Pancreas (tissue), 10 donors: ENCODE measurements around the gene TAF9. TPM values are rescaled to one million over a fixed set of nuclear protein-coding genes. Genes with fewer than 3 reads are reported as not detected.

Experiments
- ATAC-seq, 4 donors: fragments of 200-7000 bp; cut with Tn5 transposase; one replicate each; pipeline versions ENCODE4 v1.8.0 to v1.9.1; 2020; ENCODE audit warnings: mild to moderate bottlenecking in 4 of 4, moderate library complexity in 4 of 4
- DNase-seq, 6 donors: peaks; one replicate each; pipeline ENCODE4 v3.0.0-alpha.2; 2020
- FAIRE-seq: peaks from 2 replicates; lab custom pipeline; 2012; peaks lifted over from hg19 to GRCh38; lab: Jason Lieb, UNC
- H3K27ac ChIP-seq, 4 donors: fragments of 200-600 bp; sonication (generic); 1 replicate in 3 of 4; 2 replicates in 1 of 4; pipeline versions ENCODE4 v1.5.0 to v1.8.0; 2020
- H3K27me3 ChIP-seq, 4 donors: fragments of 200-600 bp; one replicate each; pipeline ENCODE4 v1.8.0; 2021
- H3K36me3 ChIP-seq, 3 donors: fragments of 200-600 bp; sonication (generic) in 1 of 3; one replicate each; pipeline versions ENCODE4 v1.5.0 to v1.8.0; 2020 to 2021
- H3K4me1 ChIP-seq, 3 donors: fragments of 200-600 bp; one replicate each; pipeline ENCODE4 v1.8.0; 2021
- H3K4me3 ChIP-seq, 4 donors: fragments of 200-600 bp; sonication (generic) in 2 of 4; one replicate each; pipeline versions ENCODE4 v1.5.0 to v1.8.0; 2020 to 2021
- H3K9me3 ChIP-seq, 4 donors: fragments of 200-600 bp; one replicate each; pipeline ENCODE4 v1.8.0; 2021
- CTCF ChIP-seq, 4 donors: fragments of 200-600 bp; sonication (generic) in 3 of 4; IDR thresholded peaks; one replicate each; pipeline versions ENCODE4 v1.5.0 to v1.8.0; 2021; ENCODE audit warnings: antibody characterized with exemption in 4 of 4
- WGBS, 2 donors: extraction: QIAGEN DNeasy Blood & Tissue Kit; methylation state at CpG; one replicate each; pipeline ENCODE4 v1.1.7; 2013; 5-methylcytosine and 5-hydroxymethylcytosine counted together
- intact Hi-C, 3 donors: fragments of 100-400 bp; cut with DNase I; formaldehyde crosslinking; loops; one replicate each; pipeline versions ENCODE4 v1.11.1 to v1.14.2; 2022
- polyA plus RNA-seq, 2 donors: library from polyadenylated mRNA; stranded (reverse); fragments of 200-250 nt; gene quantifications; one replicate each; pipeline ENCODE4 v1.2.3, GENCODE V29; 2013
- total RNA-seq, 6 donors: library from RNA; stranded (reverse); fragmentation: NEBNext Ultra II Directional in 4 of 6; extraction: Animal tissue kit (Norgen Biotek cat#: 25700) in 4 of 6; gene quantifications; one replicate each; pipeline versions ENCODE4 v1.2.1 to v1.2.4, GENCODE V29; 2021 to 2023
- donor health status: healthy with polysubstance abuse.
- donor health status: DM: no; HTN: no; CAD: no; lungs with moderate emphysema.
- donor health status: DM: no; HTN: no; CAD: no.
- donor health status: control.
- donor health status: control.
- donor health status: Bipolar disorder and iron deficiency.
- donor health status: DM: yes; HTN: yes; CAD: no.
- donor health status: DM: no; HTN: no; CAD: no.
- donor health status: DM: no; HTN: no; CAD: no.
- donor health status: DM: yes; HTN: yes; CAD: no.

TAF9 gene
- total and polyA plus RNA-seq, 8 donors, result 15.6 to 34.8 (median 24.8) TPM

- Histone ChIP-seq H3K36me3 (no peaks in the 10 kb centered on the region), H3K4me1 (peaks cover 0 to 5% (median 3%) of the 10 kb centered on the region in 3 donors), H3K27me3 (no peaks in the 10 kb centered on the region), H3K4me3 (peak overlapping the region; percentile 32 to 72 (median 61)), H3K9me3 (no peaks in the 10 kb centered on the region), H3K27ac (peak overlapping the region; percentile 59 to 88 (median 78))
- peak in 2 of 6 donors; percentile 16 to 22 for DNase-seq
- peak; percentile 32 to 69 (median 60) for ATAC-seq
- TF ChIP-seq CTCF (IDR thresholded peaks at IDR 0.05), result no peak
- intact Hi-C loops, result no loop called here
- 18 to 22% methylated on average over 11 of the region's 11 CpGs for WGBS, 2 donors
- FAIRE-seq, result no peak
Observed at GRCh38 chr5:69331528-69332445, 37.5 kb downstream of the TAF9 start.

DNA sequence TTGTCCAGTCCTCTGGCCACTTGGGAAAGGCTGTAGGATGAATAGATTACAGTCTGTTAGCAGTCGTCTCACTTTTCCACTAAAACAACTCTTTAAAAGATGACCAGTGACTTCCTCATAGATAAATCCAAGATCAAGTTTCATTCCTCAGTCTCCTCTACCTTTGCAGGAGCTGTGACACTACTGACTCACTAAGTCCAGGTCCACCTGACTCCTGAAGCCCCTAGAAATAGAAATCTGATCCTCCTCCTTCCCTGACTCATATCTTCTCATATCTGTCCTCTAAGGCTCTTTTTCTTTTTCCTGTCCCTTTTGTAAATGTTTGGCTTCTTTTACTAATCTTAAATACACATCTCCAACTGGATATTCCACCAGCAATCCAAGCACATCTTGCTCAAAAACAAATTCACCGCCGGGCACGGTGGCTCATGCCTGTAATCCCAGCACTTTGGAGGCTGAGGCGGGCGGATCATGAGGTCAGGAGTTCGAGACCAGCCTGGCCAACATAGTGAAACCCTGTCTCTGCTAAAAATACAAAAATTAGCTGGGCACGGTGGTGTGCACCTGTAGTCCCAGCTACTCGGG lies 39.3 kb downstream of the TAF9 start:
- Histone ChIP-seq H3K27ac (no peak overlapping the region), H3K36me3 (no peaks in the 10 kb centered on the region), H3K27me3 (no peaks in the 10 kb centered on the region), H3K9me3 (no peaks in the 10 kb centered on the region), H3K4me3 (no peak overlapping the region), H3K4me1 (peaks cover 0 to 5% (median 3%) of the 10 kb centered on the region in 3 donors)
- intact Hi-C loops, result no loop called here
- no peak for TF ChIP-seq CTCF (IDR thresholded peaks at IDR 0.05)
- no peak for FAIRE-seq
- WGBS, 2 donors, result 69 to 72% methylated on average over 9 of the region's 9 CpGs
- DNase-seq, result no peak
- ATAC-seq, result no peak

DNA sequence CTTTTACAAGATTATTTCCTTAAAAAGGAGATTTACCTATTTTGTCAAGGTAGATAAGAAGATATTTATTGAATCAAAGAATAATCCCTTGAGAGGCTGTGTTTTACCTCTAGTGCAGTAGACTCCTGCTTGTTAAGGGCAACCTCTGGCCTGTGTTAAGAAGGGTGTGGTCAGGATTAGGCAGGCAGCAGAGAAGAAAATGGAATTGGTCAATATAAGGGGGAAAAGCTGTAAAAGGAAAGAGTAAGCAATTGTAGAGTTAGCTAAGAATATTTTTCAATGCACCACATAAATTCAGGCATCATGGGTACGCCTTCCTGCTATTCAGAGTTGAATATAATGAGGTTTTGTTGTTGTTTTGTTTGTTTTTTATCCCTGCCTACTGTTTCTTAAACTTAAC lies 43.0 kb downstream of the TAF9 start:
- no peak for TF ChIP-seq CTCF (IDR thresholded peaks at IDR 0.05)
- no peak for ATAC-seq
- Histone ChIP-seq H3K9me3 (no peaks in the 10 kb centered on the region), H3K27me3 (no peaks in the 10 kb centered on the region), H3K36me3 (no peaks in the 10 kb centered on the region), H3K27ac (no peak overlapping the region), H3K4me1 (no peaks in the 10 kb centered on the region), H3K4me3 (no peak overlapping the region)
- intact Hi-C loops, result no loop called here
- WGBS, 2 donors, result 92 to 100% methylated on average over 1 of the region's 1 CpG
- FAIRE-seq, result no peak
- no peak for DNase-seq

GRCh38 chr5:69317391-69317790 lies 51.9 kb downstream of the TAF9 start:
- peaks cover 0 to 17% (median 0%) of the 10 kb centered on the region in 3 donors for H3K36me3 ChIP-seq
- H3K4me1 ChIP-seq, result no peaks in the 10 kb centered on the region
- FAIRE-seq (no peak), ATAC-seq (no peak), DNase-seq (no peak)
- TF ChIP-seq CTCF (IDR thresholded peaks at IDR 0.05), result no peak
- WGBS, 2 donors, result 93 to 94% methylated on average over 4 of the region's 4 CpGs
- H3K4me3 ChIP-seq, result no peak overlapping the region
- H3K9me3 ChIP-seq, result no peaks in the 10 kb centered on the region
- intact Hi-C loops, result no loop called here
- no peak overlapping the region for H3K27ac ChIP-seq
- no peaks in the 10 kb centered on the region for H3K27me3 ChIP-seq
